Kidney (tissue), 14 donors: Measurements from ENCODE around the gene FYTTD1. TPM values are rescaled to one million over a fixed set of nuclear protein-coding genes. Genes with fewer than 3 reads are reported as not detected.

Experiments
- DNase-seq, 5 donors: peaks; one replicate each; pipeline ENCODE4 v3.0.0-alpha.2; 2013 to 2020
- FAIRE-seq: peaks from 2 replicates; lab custom pipeline; 2012; peaks lifted over from hg19 to GRCh38; lab: Jason Lieb, UNC
- H3K27ac ChIP-seq, 2 donors: one replicate each; pipeline ENCODE4 v1.7.0; 2013; ENCODE audit warnings: low read depth in 2 of 2, low read length in 2 of 2, inconsistent platforms in 1 of 2
- H3K27me3 ChIP-seq: one replicate; pipeline ENCODE4 v1.7.1; 2013; ENCODE audit warnings: low read length, inconsistent platforms; ENCODE audit not compliant: control insufficient read depth, insufficient read depth
- H3K36me3 ChIP-seq, 3 donors: one replicate each; pipeline versions ENCODE4 v1.7.0 to v1.7.1; 2013; ENCODE audit warnings: low read length in 3 of 3, control low read depth in 1 of 3, inconsistent platforms in 1 of 3; ENCODE audit not compliant: insufficient read depth in 3 of 3, control insufficient read depth in 2 of 3
- H3K4me1 ChIP-seq, 3 donors: one replicate each; pipeline versions ENCODE4 v1.7.0 to v1.7.1; 2013; ENCODE audit warnings: low read length in 3 of 3, inconsistent platforms in 1 of 3, low read depth in 1 of 3; ENCODE audit not compliant: control insufficient read depth in 2 of 3, insufficient read depth in 2 of 3
- H3K4me3 ChIP-seq, 3 donors: one replicate each; pipeline versions ENCODE4 v1.7.0 to v1.8.1; 2013; ENCODE audit warnings: low read length in 3 of 3, control low read depth in 1 of 3, inconsistent platforms in 1 of 3
- H3K9ac ChIP-seq, 3 donors: one replicate each; pipeline versions ENCODE4 v1.7.0 to v1.7.1; 2013; ENCODE audit warnings: low read length in 3 of 3, control low read depth in 1 of 3, inconsistent platforms in 1 of 3
- H3K9me3 ChIP-seq, 3 donors: one replicate each; pipeline versions ENCODE4 v1.7.0 to v1.7.1; 2013; ENCODE audit warnings: low read length in 3 of 3, control low read depth in 1 of 3, inconsistent platforms in 1 of 3; ENCODE audit not compliant: control insufficient read depth in 2 of 3, insufficient read depth in 1 of 3
- intact Hi-C: fragments of 100-400 bp; cut with DNase I; formaldehyde crosslinking; loops from one replicate; pipeline ENCODE4 v1.11.1; 2022
- polyA plus RNA-seq: library from polyadenylated mRNA; stranded (reverse); fragments of 350-450 nt; fragmentation: Illumina TruSeq; extraction: RNeasy Lipid Tissue Mini Kit (QIAGEN cat#74804); gene quantifications from one replicate; pipeline ENCODE4 v1.2.3, GENCODE V29; 2014; ENCODE audit warnings: low read depth, low replicate concordance; ENCODE audit not compliant: insufficient read depth
- total RNA-seq: library from RNA; stranded (reverse); fragmentation: NEBNext Ultra II Directional; extraction: Animal tissue kit (Norgen Biotek cat#: 25700); gene quantifications from one replicate; pipeline ENCODE4 v1.2.1, GENCODE V29; 2021
- TF ChIP-seq, protein P1 (sequence below): IDR thresholded peaks from 3 replicates; pipeline ENCODE4 v1.5.1; 2012; ENCODE audit warnings: mild to moderate bottlenecking, moderate library complexity, borderline replicate concordance; ENCODE audit not compliant: insufficient read depth; ENCODE audit errors: extremely low read depth
- donor health status: control.
- donor health status: control.
- donor health status: control.
- donor health status: control.
- donor health status: control.
- donor health status: DM: yes; HTN: yes; CAD: no.
- donor health status: Normal renal cell carcinoma (clear cell type).

Gene FYTTD1
- total and polyA plus RNA-seq, 2 donors from 2014 or later = 11.9 to 53.7 TPM

DNA sequence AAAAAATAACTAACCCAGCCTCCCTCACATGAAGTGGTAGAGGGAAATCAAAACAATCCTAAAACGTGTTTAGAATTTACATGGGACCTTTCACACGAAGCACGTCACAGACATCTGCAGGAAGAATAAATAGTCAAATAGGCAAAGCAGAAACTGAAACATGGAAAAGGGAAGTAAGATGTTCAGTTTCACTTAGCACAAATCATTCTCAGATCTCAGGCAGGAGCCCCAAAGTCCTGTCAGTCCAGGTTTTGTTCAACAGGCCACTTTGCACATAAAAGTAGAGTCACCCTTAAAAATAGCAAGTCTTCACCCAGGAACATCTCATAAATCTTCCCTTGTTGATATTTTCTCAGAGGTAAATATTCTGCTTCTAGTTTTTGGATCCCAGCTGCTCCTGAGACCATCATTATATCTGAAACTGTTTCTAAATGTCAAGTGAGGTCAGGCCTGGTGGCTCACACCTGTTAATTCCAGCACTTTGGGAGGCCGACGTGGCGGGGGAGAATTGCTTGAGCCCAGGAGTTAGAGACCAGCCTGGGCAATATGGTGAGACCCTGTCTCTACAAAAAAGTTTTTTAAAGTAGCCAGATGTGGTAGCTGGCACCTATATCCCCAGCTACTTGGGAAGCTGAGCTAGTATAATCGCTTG, 14.9 kb upstream of the FYTTD1 start:
- H3K4me1 ChIP-seq = peaks cover 0 to 9% (median 0%) of the 10 kb centered on the region in 3 donors
- intact Hi-C loops = no loop called here
- no peak overlapping the region for H3K4me3 ChIP-seq
- no peak overlapping the region for H3K9ac ChIP-seq
- H3K27ac ChIP-seq = no peak overlapping the region
- H3K36me3 ChIP-seq = no peaks in the 10 kb centered on the region
- H3K27me3 ChIP-seq = no peaks in the 10 kb centered on the region
- FAIRE-seq = no peak
- H3K9me3 ChIP-seq = no peaks in the 10 kb centered on the region
- no peak for DNase-seq
- TF ChIP-seq, protein P1, sequence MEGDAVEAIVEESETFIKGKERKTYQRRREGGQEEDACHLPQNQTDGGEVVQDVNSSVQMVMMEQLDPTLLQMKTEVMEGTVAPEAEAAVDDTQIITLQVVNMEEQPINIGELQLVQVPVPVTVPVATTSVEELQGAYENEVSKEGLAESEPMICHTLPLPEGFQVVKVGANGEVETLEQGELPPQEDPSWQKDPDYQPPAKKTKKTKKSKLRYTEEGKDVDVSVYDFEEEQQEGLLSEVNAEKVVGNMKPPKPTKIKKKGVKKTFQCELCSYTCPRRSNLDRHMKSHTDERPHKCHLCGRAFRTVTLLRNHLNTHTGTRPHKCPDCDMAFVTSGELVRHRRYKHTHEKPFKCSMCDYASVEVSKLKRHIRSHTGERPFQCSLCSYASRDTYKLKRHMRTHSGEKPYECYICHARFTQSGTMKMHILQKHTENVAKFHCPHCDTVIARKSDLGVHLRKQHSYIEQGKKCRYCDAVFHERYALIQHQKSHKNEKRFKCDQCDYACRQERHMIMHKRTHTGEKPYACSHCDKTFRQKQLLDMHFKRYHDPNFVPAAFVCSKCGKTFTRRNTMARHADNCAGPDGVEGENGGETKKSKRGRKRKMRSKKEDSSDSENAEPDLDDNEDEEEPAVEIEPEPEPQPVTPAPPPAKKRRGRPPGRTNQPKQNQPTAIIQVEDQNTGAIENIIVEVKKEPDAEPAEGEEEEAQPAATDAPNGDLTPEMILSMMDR = no peak

DNA sequence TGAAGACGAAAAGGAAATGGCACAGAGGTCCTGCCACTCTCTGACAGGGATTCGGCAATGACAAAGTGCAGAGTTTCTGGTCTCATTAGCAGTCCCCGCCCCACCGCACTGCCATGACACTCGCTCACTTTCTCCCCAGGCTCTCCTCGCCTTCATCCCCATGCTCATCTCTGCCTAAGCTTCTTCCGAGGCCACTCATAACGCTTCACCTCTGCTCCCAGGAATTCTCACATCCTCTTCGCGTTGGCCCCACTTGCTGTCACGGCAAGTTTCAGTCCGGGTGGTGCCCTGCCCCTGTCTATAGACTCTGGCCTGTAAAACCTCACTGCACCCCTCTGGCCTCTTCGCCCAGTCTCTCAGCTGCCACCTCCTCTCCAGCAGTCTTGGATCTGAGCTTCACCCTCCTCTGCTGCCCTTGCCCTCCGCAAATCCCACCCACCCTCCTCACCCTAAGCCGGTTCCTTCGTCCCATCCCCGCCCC, 13.6 kb upstream of the FYTTD1 start:
- DNase-seq (peak in 2 of 5 donors; percentile 15), FAIRE-seq (no peak)
- Histone ChIP-seq H3K36me3 (no peaks in the 10 kb centered on the region), H3K27ac (peak overlapping the region; percentile 63 to 80), H3K4me3 (peak overlapping the region; percentile 81 to 90 (median 90)), H3K9ac (peak overlapping the region; percentile 53 to 86 (median 78)), H3K27me3 (no peaks in the 10 kb centered on the region), H3K4me1 (peaks cover 0 to 9% (median 0%) of the 10 kb centered on the region in 3 donors), H3K9me3 (no peaks in the 10 kb centered on the region)
- intact Hi-C loops = no loop called here
- TF ChIP-seq, protein P1 = no peak

DNA sequence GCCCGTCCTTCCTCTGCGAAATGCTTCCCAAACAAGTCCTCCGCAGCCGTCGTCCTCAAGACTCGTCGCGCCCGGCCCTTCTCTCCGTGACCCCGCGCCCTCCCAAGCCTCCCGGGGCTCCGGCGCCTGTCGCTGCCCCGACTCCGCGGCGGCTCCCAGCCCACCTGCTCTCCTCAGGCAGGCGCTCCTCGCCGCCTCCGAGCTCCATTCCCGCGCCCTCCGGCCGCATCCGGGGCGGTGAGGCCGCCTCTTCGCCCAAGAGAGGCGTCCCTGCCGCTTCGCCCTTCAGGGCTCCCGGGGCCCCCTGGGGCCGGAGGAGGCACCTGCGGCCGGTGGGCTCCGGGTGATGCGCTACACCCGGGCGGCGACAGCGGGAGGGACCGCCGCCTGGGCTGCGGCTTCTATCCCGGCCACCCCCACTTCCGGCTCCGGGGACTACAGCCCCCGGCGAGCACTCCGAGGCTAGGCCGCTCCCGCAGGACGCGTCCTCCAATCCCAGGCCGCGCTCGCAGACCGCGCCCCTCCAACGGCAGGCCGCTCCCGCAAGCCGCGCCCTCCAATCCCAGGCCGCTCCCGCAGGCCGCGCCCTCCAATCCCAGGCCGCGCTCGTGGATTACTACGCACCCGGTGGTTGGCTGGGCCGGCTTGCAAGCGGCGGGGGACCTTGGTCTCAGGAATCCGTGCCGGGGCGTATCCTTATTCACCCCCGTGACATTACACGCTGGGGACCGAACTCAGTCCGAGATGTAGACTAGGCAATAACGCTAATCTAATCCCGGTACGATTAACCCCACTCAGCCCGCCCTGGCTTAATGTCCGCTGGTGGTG, 13.0 kb upstream of the FYTTD1 start, which contains the start of gene RUBCN:
TSS of gene RUBCN (minus strand) at position 414 of the 828 bp plus-strand sequence. CDS start at position 229, 185 bp downstream.
- no peak for FAIRE-seq
- Histone ChIP-seq H3K36me3 (no peaks in the 10 kb centered on the region), H3K9ac (peak within 1 kb of the TSS; percentile 78 to 86 (median 86)), H3K4me3 (peak within 1 kb of the TSS; percentile 82 to 90 (median 90)), H3K27ac (peak within 1 kb of the TSS; percentile 63 to 80), H3K9me3 (no peaks in the 10 kb centered on the region), H3K27me3 (no peaks in the 10 kb centered on the region), H3K4me1 (peaks cover 0 to 9% (median 0%) of the 10 kb centered on the region in 3 donors)
- TF ChIP-seq, protein P1 = no peak
- intact Hi-C loops = no loop called here
- peak; percentile 97 to 99 (median 97) for DNase-seq
